Activated CD4-positive, alpha-beta T cell treated with anti-CD3 and anti-CD28 coated beads for 36 hours (primary cell): ENCODE measurements around the gene TUT7. TPM values are rescaled to one million over a fixed set of nuclear protein-coding genes. Genes with fewer than 3 reads are reported as not detected.
A peak's percentile ranks its signal among the peaks of the same experiment; 100 is the strongest.
"Not testable (repeated sequence)": the region's sequence is repeated elsewhere in the genome, so short reads cannot be mapped to it uniquely, and the experiment has no call there.

Experiments
- ATAC-seq: fragments of 200-7000 bp; cut with Tn5 transposase; one replicate; pipeline ENCODE4 v1.10.0; 2021; ENCODE audit warnings: mild to moderate bottlenecking, moderate library complexity
- CTCF ChIA-PET: fragments of 350-600 bp; sonication (Branson Sonifier 250); formaldehyde crosslinking; loops from one replicate; lab custom pipeline; 2021; ENCODE audit warnings: antibody characterized with exemption; lab: Charles Lee
- POLR2A ChIA-PET: fragments of 350-600 bp; sonication (Branson Sonifier 250); formaldehyde crosslinking; loops from one replicate; lab custom pipeline; 2021; ENCODE audit warnings: antibody characterized with exemption, inconsistent platforms; lab: Charles Lee
- DNase-seq: peaks from one replicate; pipeline ENCODE4 v3.0.0-alpha.2; 2020
- H3K27ac Mint-ChIP-seq: one replicate; pipeline ENCODE4 v1.8.0; 2021; ENCODE audit warnings: mixed read lengths
- H3K27me3 Mint-ChIP-seq: one replicate; pipeline ENCODE4 v1.8.0; 2021; ENCODE audit warnings: mixed read lengths
- H3K36me3 Mint-ChIP-seq: one replicate; pipeline ENCODE4 v1.8.0; 2021; ENCODE audit warnings: low read depth, mixed read lengths
- H3K4me1 Mint-ChIP-seq: one replicate; pipeline ENCODE4 v1.8.0; 2021; ENCODE audit warnings: mixed read lengths
- H3K4me3 Mint-ChIP-seq: one replicate; pipeline ENCODE4 v1.8.0; 2021; ENCODE audit warnings: mild to moderate bottlenecking, moderate library complexity, mixed read lengths
- H3K9me3 Mint-ChIP-seq: one replicate; pipeline ENCODE4 v1.8.0; 2021; ENCODE audit warnings: low read depth, mixed read lengths
- intact Hi-C, 2 experiments: fragments of 100-400 bp; cut with DNase I in 1 of 2; cut with micrococcal nuclease in 1 of 2; formaldehyde crosslinking; loops; one replicate each; pipeline versions ENCODE4 v1.14.2 to v1.15.1; 2022 to 2024; cut with DNase I, micrococcal nuclease
- total RNA-seq, 2 experiments: library from RNA; stranded (reverse); gene quantifications; one replicate each; pipeline ENCODE4 v1.2.3, GENCODE V29; 2021

Gene TUT7
- total RNA-seq, 2 experiments from 2014 or later, result 31.5 to 39.2 TPM

DNA sequence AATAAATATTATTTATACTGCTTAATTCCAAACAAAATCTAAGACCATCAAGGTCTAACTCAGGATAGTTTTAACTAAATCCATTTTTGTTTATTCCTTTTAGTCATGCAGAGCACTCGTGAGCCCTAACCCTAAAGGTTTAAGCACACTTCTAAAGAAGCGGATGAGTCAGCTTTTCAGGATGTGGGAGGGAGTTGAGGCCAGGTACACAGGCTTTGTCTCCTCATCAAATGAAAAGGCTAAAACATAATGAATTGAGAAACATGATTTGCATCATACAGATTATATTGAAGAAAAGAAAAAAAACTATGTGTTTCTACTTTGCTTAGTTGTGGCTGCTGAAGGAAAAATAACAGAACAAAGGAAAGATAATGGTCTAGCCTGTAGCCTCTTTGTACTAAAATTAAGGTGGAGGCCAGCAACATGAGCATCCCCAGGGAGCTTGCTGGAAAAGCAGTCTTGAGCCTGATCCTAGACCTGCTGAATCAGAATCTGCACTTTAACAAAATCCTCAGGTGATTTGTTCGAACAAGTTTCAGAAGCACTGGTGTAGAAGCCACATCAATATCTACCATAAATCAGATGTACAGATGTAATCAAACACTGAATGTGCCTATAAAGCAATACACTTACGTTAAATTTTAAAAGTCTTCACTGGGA lies 50.8 kb downstream of the TUT7 start:
- ATAC-seq (peak; percentile 99), DNase-seq (peak; percentile 66)
- H3K27me3 Mint-ChIP-seq, result no peaks in the 10 kb centered on the region
- ChIA-PET CTCF (interaction anchor here (0.9 kb wide), 1 partner anchor 25 kb away, joined by 3 read pairs; no protein-coding TSS in a partner anchor), POLR2A (no interaction called here)
- peaks cover 61% of the 10 kb centered on the region for H3K36me3 Mint-ChIP-seq
- intact Hi-C loops, result loop anchor here (1.0 to 5.0 kb wide), 3 partner anchors 21 to 51 kb away; partner anchors contain the start of genes ISCA1 (in 2 of the 2) and TUT7 (in 2 of the 2)
- peak overlapping the region; percentile 93 for H3K27ac Mint-ChIP-seq
- H3K4me1 Mint-ChIP-seq, result peaks cover 28% of the 10 kb centered on the region
- no peaks in the 10 kb centered on the region for H3K9me3 Mint-ChIP-seq
- peak overlapping the region; percentile 17 for H3K4me3 Mint-ChIP-seq

DNA sequence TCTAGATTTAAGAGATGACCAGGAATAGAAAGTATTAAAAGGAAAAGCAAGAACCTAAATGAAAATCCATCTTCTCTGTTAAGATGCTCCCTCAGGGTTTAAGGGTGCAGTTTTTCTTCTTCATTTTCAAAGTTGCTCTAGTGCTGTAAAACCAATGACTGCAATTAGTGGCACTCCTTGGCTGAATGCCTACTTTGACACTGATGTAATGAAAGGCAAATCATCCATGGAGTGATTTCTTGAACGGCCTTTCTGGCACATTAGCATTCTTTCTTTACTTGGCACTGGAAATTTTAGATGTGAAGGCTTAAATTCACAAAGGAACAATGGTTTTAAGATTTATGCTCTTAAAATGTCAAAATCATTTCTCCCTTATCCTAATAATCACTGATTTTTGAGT lies 52.5 kb downstream of the TUT7 start:
- DNase-seq, result no peak
- ChIA-PET CTCF (no interaction called here), POLR2A (no interaction called here)
- Mint-ChIP-seq H3K4me1 (peaks cover 28% of the 10 kb centered on the region), H3K9me3 (no peaks in the 10 kb centered on the region), H3K27me3 (no peaks in the 10 kb centered on the region), H3K36me3 (peaks cover 62% of the 10 kb centered on the region), H3K27ac (peak overlapping the region; percentile 34), H3K4me3 (no peak overlapping the region)
- no peak for ATAC-seq
- intact Hi-C loops, result loop anchor here in 1 of 2 experiments (5.0 kb wide), 1 partner anchor 51 kb away; the partner anchor contains the start of gene TUT7

DNA sequence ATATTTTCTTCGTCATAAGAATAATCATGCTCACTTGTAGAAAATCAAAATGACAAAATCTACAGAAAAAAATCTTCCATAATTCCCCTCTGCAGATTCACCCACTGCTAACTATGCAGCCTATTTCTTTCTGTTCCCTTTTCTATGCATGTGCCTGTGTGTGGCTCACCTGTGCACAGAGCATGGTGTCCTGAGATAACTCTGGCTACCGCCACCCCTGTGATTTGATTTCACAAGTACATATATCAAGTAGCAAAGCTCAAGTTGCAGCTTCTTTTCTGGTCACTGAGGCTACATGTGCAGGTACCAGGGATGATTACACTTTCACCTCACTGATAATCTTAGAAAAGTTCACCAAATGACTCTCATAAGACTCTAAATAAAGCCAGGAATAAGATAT lies 53.5 kb downstream of the TUT7 start:
- ChIA-PET POLR2A (no interaction called here), CTCF (interaction anchor here (1.1 kb wide), 1 partner anchor 58 kb away, joined by 3 read pairs; no protein-coding TSS in a partner anchor)
- Mint-ChIP-seq H3K36me3 (peaks cover 55% of the 10 kb centered on the region), H3K4me3 (no peak overlapping the region), H3K9me3 (no peaks in the 10 kb centered on the region), H3K4me1 (peaks cover 28% of the 10 kb centered on the region), H3K27ac (peak overlapping the region; percentile 49), H3K27me3 (no peaks in the 10 kb centered on the region)
- ATAC-seq (no peak), DNase-seq (no peak)
- intact Hi-C loops, result loop anchor here in 1 of 2 experiments (5.0 kb wide), 1 partner anchor 52 kb away; the partner anchor contains the start of gene TUT7

DNA sequence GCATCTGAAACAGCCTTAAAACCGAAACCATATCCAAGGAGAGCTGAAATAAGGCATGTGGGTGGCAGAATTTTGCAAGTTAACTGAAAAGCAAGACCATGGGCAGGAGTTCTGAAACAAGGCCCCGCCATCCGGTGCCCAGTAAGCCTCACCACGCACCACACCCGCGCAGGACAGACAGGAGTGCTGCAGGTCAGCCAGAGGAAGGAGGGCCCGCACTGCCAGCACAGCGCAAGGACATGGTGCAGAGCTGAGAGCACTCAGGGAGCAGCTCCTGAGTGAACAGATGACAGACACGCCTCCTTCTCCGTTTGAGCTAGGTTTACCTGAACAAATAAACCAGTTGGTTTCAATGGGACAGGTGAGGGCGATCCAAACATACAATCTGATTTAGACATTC lies 55.3 kb downstream of the TUT7 start:
- peaks cover 51% of the 10 kb centered on the region for H3K36me3 Mint-ChIP-seq
- ChIA-PET POLR2A (interaction anchor here (0.6 kb wide), 2 partner anchors 16 to 49 kb away, joined by 3 to 4 read pairs; partner anchors contain the start of gene ISCA1), CTCF (no interaction called here)
- H3K4me3 Mint-ChIP-seq, result no peak overlapping the region
- ATAC-seq (no peak), DNase-seq (no peak)
- H3K27me3 Mint-ChIP-seq, result no peaks in the 10 kb centered on the region
- H3K27ac Mint-ChIP-seq, result peak overlapping the region; percentile 20
- H3K4me1 Mint-ChIP-seq, result peaks cover 20% of the 10 kb centered on the region
- H3K9me3 Mint-ChIP-seq, result no peaks in the 10 kb centered on the region
- intact Hi-C loops, result no loop called here

DNA sequence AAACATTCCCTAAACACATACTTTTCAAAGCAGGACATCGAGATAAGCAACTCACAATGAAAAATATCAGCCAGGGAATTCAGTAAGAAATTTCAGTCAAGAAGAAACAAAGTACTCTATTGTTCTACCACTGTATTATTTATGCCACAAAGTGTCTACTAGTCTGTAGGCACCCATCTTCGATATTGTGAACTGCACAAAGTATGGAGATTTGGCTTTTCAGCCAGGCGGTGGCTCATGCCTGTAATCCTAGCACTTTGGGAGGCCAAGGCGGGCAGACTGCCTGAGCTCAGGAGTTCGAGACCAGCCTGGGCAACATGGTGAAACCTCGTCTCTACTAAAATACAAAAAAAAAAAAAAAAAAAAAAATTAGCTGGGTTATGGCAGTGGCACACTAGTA lies 63.9 kb downstream of the TUT7 start:
- not testable (repeated sequence) for ATAC-seq

DNA sequence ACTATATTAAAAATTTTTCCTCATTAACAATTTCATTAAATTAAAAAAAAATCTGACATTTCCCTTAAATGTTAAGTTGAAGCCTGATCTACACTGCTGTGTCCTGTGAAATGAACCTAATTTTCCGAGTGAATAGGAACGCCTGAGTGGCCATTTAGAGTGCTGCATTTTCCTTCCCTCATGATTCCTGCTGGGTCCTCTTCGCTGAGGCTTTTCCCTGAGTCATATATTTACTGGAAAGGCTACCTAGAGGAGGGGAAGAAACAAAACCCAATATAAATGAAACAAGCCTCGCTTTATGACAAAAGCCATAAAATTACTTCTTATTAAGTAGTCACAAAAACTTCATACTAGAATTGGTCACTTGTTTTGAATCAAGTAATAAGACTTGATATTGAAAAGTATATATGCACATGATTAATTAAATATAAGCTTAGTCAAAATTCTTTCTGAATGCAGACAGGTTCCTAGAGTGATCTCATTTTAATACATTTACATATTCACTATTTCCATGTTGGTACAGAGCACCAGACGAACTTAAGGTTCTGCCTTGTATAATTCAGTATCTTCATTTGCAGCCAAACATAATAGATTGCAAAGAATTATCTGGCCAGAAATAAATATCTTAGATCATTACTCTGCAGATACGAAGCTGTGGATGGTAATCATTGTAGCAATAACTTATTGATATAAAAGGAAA lies 65.6 kb downstream of the TUT7 start:
- ChIA-PET POLR2A (no interaction called here), CTCF (interaction anchor here (0.7 kb wide), 1 partner anchor 35 kb away, joined by 3 read pairs; no protein-coding TSS in a partner anchor)
- Mint-ChIP-seq H3K4me1 (peaks cover 2% of the 10 kb centered on the region), H3K27ac (no peak overlapping the region), H3K36me3 (peaks cover 11% of the 10 kb centered on the region), H3K9me3 (no peaks in the 10 kb centered on the region), H3K4me3 (no peak overlapping the region), H3K27me3 (no peaks in the 10 kb centered on the region)
- ATAC-seq (no peak), DNase-seq (no peak)
- intact Hi-C loops, result loop anchor here in 1 of 2 experiments (10.0 kb wide), 1 partner anchor 1176 kb away; no protein-coding TSS in a partner anchor

More for the DNA sequence above, 63.9 kb downstream of the TUT7 start:
- H3K9me3 Mint-ChIP-seq, intact Hi-C loops, DNase-seq, H3K27ac Mint-ChIP-seq, H3K4me3 Mint-ChIP-seq, H3K27me3 Mint-ChIP-seq, H3K4me1 Mint-ChIP-seq, CTCF ChIA-PET: not testable (repeated sequence)
- POLR2A ChIA-PET, result interaction anchor here (0.7 kb wide), 1 partner anchor 30 kb away, joined by 3 read pairs; no protein-coding TSS in a partner anchor
- H3K36me3 Mint-ChIP-seq, result peaks cover 18% of the 10 kb centered on the region

DNA sequence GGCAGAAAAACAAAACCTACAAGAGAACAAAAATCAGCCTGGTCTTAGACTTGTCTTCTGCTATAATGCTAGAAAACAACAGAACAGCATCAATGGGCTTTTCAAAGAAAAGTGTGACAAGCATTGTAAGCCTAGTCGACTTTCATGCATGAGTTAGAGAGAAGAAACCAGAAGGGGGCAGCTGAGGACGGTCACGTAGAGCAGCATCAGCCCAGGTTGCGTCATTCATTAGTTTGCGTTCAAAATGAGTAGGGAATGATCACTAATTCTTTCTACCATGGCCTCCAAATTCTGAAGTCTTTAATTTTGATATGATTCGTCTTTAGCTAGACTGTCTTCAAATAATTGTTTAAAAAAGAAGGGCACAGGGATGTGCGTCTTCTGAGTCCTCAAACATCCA lies 67.2 kb downstream of the TUT7 start:
- peaks cover 11% of the 10 kb centered on the region for H3K4me1 Mint-ChIP-seq
- no peak overlapping the region for H3K4me3 Mint-ChIP-seq
- peaks cover 11% of the 10 kb centered on the region for H3K36me3 Mint-ChIP-seq
- CTCF ChIA-PET, result no interaction called here
- POLR2A ChIA-PET, result no interaction called here
- H3K9me3 Mint-ChIP-seq, result no peaks in the 10 kb centered on the region
- H3K27ac Mint-ChIP-seq, result no peak overlapping the region
- ATAC-seq (no peak), DNase-seq (peak; percentile 30)
- H3K27me3 Mint-ChIP-seq, result no peaks in the 10 kb centered on the region
- intact Hi-C loops, result loop anchor here in 1 of 2 experiments (10.0 kb wide), 1 partner anchor 1178 kb away; no protein-coding TSS in a partner anchor

DNA sequence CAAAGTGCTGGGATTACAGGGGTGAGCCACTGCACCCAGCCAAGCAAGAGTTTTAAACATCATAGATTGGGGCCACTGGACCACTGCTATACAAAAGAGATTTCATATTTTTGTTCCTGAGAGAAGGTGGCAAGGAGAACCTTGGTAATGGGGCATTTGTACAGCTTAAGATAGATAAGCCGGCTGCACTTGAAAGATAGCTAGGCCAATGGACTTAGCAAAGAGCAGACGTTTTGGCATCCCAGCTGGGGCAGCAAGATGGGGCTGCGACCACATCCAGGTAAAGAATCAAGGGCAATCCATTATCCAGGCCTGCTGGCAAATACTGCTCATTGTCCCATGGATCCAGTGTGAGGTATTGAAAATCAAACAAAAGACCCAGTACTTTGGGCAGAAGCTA lies 67.9 kb downstream of the TUT7 start:
- intact Hi-C loops, result loop anchor here in 1 of 2 experiments (10.0 kb wide), 1 partner anchor 1179 kb away; no protein-coding TSS in a partner anchor
- ATAC-seq, result no peak
- ChIA-PET CTCF (no interaction called here), POLR2A (no interaction called here)
- Mint-ChIP-seq H3K9me3 (no peaks in the 10 kb centered on the region), H3K27ac (no peak overlapping the region), H3K27me3 (no peaks in the 10 kb centered on the region), H3K4me3 (no peak overlapping the region), H3K4me1 (peaks cover 14% of the 10 kb centered on the region), H3K36me3 (peaks cover 11% of the 10 kb centered on the region)
- DNase-seq, result no peak

DNA sequence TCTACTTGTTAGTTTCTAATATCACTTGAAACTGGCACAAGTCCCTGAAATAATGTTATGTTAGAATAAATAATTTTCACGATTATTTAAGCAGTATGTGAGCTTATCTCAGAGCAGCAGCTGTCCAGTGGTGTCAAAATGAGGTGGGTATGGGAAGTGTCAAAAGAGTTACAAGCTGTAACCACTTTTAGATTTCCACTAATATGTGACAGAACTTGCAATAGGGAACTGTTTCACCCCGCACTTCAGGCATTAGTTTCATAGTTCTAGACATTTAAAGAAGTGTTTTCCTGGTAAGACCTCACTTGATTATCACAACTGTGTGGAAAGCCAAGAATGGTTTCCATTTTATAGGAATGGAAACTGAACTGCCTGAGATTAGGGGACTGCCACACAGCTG lies 68.9 kb downstream of the TUT7 start:
- ATAC-seq (no peak), DNase-seq (no peak)
- Mint-ChIP-seq H3K27ac (no peak overlapping the region), H3K36me3 (peaks cover 9% of the 10 kb centered on the region), H3K9me3 (no peaks in the 10 kb centered on the region), H3K27me3 (no peaks in the 10 kb centered on the region), H3K4me1 (peaks cover 23% of the 10 kb centered on the region), H3K4me3 (no peak overlapping the region)
- ChIA-PET POLR2A (no interaction called here), CTCF (interaction anchor here (1.2 kb wide), 1 partner anchor 10 kb away, joined by 3 read pairs; no protein-coding TSS in a partner anchor)
- intact Hi-C loops, result loop anchor here in 1 of 2 experiments (10.0 kb wide), 1 partner anchor 1180 kb away; no protein-coding TSS in a partner anchor

DNA sequence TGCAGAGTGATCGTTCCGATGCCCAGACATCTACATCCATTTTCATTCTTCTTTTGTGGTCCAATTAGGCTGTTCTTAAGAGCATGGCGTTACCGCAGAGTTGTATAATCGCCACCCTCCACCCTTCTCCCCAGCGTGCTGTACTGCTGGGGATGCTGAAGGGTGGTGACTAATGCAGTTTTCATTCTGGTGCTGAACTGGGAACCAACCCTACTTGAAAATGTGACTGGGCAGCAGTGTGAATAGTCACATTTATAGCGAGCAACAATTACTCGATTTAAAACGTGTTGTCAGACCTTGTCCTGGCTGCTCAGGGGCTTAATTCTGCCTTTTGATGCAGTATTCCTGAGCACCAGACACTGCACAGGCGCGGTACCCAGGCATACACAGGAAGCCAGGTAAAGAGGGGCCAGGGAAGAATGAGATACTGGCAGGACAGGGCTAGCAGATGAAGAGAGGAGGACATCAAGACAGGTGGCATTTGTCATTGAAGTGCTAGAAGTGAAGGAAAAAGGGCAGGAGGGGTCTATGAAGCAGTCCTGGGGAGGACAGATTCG lies 71.2 kb downstream of the TUT7 start:
- DNase-seq (no peak), ATAC-seq (peak; percentile 63)
- ChIA-PET POLR2A (interaction anchor here (1.5 kb wide), 1 partner anchor 70 kb away, joined by 4 read pairs; no protein-coding TSS in a partner anchor), CTCF (interaction anchor here (1.0 kb wide), 1 partner anchor 83 kb away, joined by 3 read pairs; no protein-coding TSS in a partner anchor)
- no peaks in the 10 kb centered on the region for H3K27me3 Mint-ChIP-seq
- H3K27ac Mint-ChIP-seq, result peak overlapping the region; percentile 95
- H3K9me3 Mint-ChIP-seq, result no peaks in the 10 kb centered on the region
- intact Hi-C loops, result loop anchor here (1.0 to 10.0 kb wide), 11 partner anchors 20 to 1182 kb away; partner anchors contain the start of genes NAA35 (in 2 of the 2), TUT7 (in 2 of the 2) and GAS1 (in 1 of the 2)
- H3K36me3 Mint-ChIP-seq, result peaks cover 13% of the 10 kb centered on the region
- H3K4me3 Mint-ChIP-seq, result peak overlapping the region; percentile 82
- H3K4me1 Mint-ChIP-seq, result peaks cover 37% of the 10 kb centered on the region
